Fibroblast of mammary gland (primary cell): ENCODE measurements around the gene COG4.

Experiments used
- DNase-seq: peaks from one replicate; pipeline ENCODE4 v3.0.0-alpha.2; 2010; ENCODE audit warnings: low read depth
- H3K4me3 ChIP-seq: 2 replicates; pipeline ENCODE4 v1.5.1; 2011; ENCODE audit warnings: low read depth, mild to moderate bottlenecking, low read length, moderate library complexity; ENCODE audit not compliant: control insufficient read depth
- CTCF ChIP-seq: conservative IDR thresholded peaks from 2 replicates; pipeline ENCODE4 v1.5.1; 2011; ENCODE audit warnings: low read depth, low read length, inconsistent platforms; ENCODE audit not compliant: control insufficient read depth, insufficient read depth

COG4 gene

GRCh38 chr16:70441406-70441990 is 81.9 kb downstream of the COG4 start:
- no peak overlapping the region for H3K4me3 ChIP-seq
- no peak for DNase-seq
- TF ChIP-seq CTCF: no peak

GRCh38 chr16:70440009-70440692 is 83.2 kb downstream of the COG4 start:
- DNase-seq: no peak
- no peak for TF ChIP-seq CTCF
- H3K4me3 ChIP-seq: no peak overlapping the region

- peak; percentile 85 for DNase-seq
- peak within 1 kb of the TSS; percentile 67 for H3K4me3 ChIP-seq
- TF ChIP-seq CTCF: no peak
These were observed 84.1 kb downstream of the COG4 start, which contains the start of gene ST3GAL2 for GRCh38 chr16:70438969-70439862. Gene ST3GAL2 (minus strand): TSS chr16:70439100. CDS start chr16:70398530, 40,570 bp downstream.

- H3K4me3 ChIP-seq: peak overlapping the region; percentile 58
- no peak for DNase-seq
- TF ChIP-seq CTCF: no peak
These were observed 84.8 kb downstream of the COG4 start for GRCh38 chr16:70438585-70438968.

- H3K4me3 ChIP-seq: peak overlapping the region; percentile 58
- no peak for TF ChIP-seq CTCF
- DNase-seq: peak; percentile 70
These were observed 85.5 kb downstream of the COG4 start for GRCh38 chr16:70437582-70438557.
